Measurements from ENCODE around the gene PDE3A.

DNA sequence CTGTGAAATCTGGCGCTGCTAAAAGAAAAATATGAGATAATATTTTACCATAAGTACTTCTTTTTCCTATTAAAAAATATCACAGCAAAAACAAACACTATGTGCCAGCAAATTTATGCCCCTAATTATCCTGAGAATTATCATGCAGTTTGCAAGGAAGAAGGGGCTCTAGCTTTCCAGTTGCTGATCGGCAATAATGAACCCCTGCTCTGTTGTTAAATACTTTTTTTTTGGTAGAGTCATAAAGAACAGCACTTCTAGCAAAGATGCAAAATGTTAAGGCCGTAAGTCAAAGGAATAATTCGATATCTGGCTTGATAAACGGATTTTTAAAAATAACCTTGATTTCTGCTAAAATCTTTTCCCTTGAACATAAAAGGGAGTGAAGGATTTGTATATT lies 108.9 kb downstream of the PDE3A start:
- no peak for TF ChIP-seq POLR2A (IDR thresholded peaks at IDR 0.05)
- TF ChIP-seq, protein P1, sequence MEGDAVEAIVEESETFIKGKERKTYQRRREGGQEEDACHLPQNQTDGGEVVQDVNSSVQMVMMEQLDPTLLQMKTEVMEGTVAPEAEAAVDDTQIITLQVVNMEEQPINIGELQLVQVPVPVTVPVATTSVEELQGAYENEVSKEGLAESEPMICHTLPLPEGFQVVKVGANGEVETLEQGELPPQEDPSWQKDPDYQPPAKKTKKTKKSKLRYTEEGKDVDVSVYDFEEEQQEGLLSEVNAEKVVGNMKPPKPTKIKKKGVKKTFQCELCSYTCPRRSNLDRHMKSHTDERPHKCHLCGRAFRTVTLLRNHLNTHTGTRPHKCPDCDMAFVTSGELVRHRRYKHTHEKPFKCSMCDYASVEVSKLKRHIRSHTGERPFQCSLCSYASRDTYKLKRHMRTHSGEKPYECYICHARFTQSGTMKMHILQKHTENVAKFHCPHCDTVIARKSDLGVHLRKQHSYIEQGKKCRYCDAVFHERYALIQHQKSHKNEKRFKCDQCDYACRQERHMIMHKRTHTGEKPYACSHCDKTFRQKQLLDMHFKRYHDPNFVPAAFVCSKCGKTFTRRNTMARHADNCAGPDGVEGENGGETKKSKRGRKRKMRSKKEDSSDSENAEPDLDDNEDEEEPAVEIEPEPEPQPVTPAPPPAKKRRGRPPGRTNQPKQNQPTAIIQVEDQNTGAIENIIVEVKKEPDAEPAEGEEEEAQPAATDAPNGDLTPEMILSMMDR (IDR thresholded peaks at IDR 0.05), result no peak

Measured in prostate gland (tissue), 2 donors.